ENCODE results near the gene TPI1.

DNA sequence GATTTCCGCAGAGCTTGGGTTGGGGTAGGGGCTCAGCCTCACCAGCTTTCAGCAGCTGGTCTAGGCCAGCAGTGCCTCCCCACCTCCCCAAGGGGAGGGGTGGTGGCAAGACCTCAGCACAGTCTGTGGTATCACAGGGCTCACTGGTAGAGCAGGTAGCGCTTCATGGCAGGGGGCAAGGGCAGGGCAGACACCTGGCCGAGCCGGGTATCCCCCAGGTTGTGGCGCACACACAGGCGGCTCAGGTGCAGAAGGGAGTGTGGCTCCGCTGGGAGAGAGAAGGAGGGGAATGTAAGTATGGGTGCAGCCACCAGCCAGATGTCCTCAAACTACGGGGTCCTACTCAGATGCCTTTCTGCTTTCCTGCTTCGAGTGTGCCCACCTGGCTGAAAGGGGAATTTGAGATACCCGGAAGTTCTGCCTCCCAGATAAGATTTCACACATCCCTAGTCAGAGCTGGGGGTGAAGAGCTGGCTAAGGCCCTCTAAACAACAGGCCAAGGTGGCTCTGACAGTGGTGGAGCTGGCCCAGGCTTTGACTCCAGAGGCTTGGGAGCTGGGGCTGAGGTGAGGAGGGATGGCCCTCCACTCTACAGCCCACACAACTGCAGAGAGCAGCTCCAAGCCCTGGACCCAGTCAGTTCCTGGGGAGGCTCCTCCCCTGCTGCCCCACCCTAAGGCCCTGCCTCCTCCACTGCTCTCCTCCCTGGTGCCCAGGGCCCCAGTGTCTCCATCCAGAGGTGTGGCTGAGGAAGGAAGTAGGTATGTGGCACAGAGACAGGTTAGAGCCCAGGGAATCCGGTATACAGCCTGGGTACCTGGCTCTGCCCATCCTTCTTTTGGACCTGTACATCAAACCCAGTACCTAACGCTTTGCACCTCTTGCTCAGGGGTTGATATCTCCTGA, 4.0 kb downstream of the TPI1 start:
- TF ChIP-seq CTCF (IDR thresholded peaks at IDR 0.05) (no peak), POLR2A (IDR thresholded peaks at IDR 0.05) (no peak)
